HCT116 (cell line): ENCODE data around the gene TNFSF8.

Experiments used
- CEBPB ChIP-seq: IDR thresholded peaks from 2 replicates; pipeline ENCODE4 v1.6.1; 2012; ENCODE audit warnings: low read depth
- EZH2 ChIP-seq: fragments of 200-600 bp; sonication (generic); IDR thresholded peaks from 2 replicates; pipeline ENCODE4 v1.6.1; 2017; ENCODE audit warnings: antibody characterized with exemption, mixed run types
- EZH2phosphoT487 ChIP-seq: fragments of 200-600 bp; IDR thresholded peaks from 2 replicates; pipeline ENCODE4 v1.6.1; 2018; ENCODE audit warnings: antibody characterized with exemption, borderline replicate concordance
- POLR2A ChIP-seq: IDR thresholded peaks from 2 replicates; pipeline ENCODE4 v1.7.0; 2011; ENCODE audit warnings: borderline replicate concordance; ENCODE audit not compliant: insufficient read depth, insufficient read length; ENCODE audit errors: extremely low read depth
- POLR2AphosphoS5 ChIP-seq: IDR thresholded peaks from 2 replicates; pipeline ENCODE4 v1.6.1; 2011; ENCODE audit warnings: mild to moderate bottlenecking, low read depth, low read length, moderate library complexity
- SIN3A ChIP-seq: IDR thresholded peaks from 2 replicates; pipeline ENCODE4 v1.6.1; 2012; ENCODE audit warnings: low read depth
- SP1 ChIP-seq: IDR thresholded peaks from 2 replicates; pipeline ENCODE4 v1.6.1; 2012; ENCODE audit warnings: low read depth
- ZNF274 ChIP-seq: fragments of 200-500 bp; sonication (Bioruptor generic); IDR thresholded peaks from 2 replicates; pipeline ENCODE4 v1.6.1; 2014; ENCODE audit warnings: mild to moderate bottlenecking, low read depth, low read length, inconsistent platforms
- TF ChIP-seq, protein P1 (sequence below), 3 experiments: fragments of 200-600 bp in 1 of 3; sonication (generic) in 1 of 3; IDR thresholded peaks in 2 of 3; conservative IDR thresholded peaks in 1 of 3; 2 replicates each; pipeline ENCODE4 v1.5.1; 2012 to 2017; ENCODE audit warnings: low read depth in 2 of 3, low read length in 2 of 3, antibody characterized with exemption in 1 of 3, borderline replicate concordance in 1 of 3, control low read depth in 1 of 3, mild to moderate bottlenecking in 1 of 3, mixed read lengths in 1 of 3, mixed run types in 1 of 3, moderate library complexity in 1 of 3; ENCODE audit not compliant: insufficient read depth in 1 of 3
- TF ChIP-seq, protein P2 (sequence below): IDR thresholded peaks from 2 replicates; pipeline ENCODE4 v1.6.1; 2012
- TF ChIP-seq, protein P3 (sequence below): IDR thresholded peaks from 2 replicates; pipeline ENCODE4 v1.6.1; 2012
- TF ChIP-seq, protein P4 (sequence below): IDR thresholded peaks from 2 replicates; pipeline ENCODE4 v1.6.1; 2011; ENCODE audit warnings: mild to moderate bottlenecking, low read length, moderate library complexity; ENCODE audit not compliant: insufficient replicate concordance; ENCODE audit errors: extremely low read depth

DNA sequence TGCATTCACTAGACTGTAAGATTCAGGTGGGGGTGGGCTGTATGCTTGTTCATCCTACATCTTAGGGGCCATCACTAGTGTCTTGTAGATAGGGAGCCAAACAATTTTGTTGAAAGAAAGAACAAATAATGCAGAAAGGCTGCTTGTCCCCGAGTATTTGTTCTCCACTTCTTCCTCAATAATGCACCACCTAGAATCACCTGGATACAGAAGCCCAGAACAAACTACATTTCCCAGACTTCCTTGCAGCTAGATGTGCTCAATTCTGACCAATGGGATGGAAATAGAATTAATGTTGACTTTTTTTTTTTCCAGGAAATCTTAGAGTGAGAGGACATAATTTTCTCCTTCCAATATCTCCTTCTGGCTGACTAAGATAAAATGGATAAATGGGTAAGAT lies 38.9 kb upstream of the TNFSF8 start:
- TF ChIP-seq CEBPB (no peak), ZNF274 (no peak), POLR2A (no peak), POLR2AphosphoS5 (no peak), SIN3A (no peak), EZH2 (no peak), SP1 (no peak; the same call in 1 of the 2 replicates), EZH2phosphoT487 (no peak)
- TF ChIP-seq, protein P1, sequence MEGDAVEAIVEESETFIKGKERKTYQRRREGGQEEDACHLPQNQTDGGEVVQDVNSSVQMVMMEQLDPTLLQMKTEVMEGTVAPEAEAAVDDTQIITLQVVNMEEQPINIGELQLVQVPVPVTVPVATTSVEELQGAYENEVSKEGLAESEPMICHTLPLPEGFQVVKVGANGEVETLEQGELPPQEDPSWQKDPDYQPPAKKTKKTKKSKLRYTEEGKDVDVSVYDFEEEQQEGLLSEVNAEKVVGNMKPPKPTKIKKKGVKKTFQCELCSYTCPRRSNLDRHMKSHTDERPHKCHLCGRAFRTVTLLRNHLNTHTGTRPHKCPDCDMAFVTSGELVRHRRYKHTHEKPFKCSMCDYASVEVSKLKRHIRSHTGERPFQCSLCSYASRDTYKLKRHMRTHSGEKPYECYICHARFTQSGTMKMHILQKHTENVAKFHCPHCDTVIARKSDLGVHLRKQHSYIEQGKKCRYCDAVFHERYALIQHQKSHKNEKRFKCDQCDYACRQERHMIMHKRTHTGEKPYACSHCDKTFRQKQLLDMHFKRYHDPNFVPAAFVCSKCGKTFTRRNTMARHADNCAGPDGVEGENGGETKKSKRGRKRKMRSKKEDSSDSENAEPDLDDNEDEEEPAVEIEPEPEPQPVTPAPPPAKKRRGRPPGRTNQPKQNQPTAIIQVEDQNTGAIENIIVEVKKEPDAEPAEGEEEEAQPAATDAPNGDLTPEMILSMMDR (IDR thresholded peaks at IDR 0.05 in 2 of 3, conservative IDR thresholded peaks at IDR 0.05 in 1 of 3; ENCODE audit: borderline replicate concordance in 1 of 3, insufficient read depth in 1 of 3, low read depth in 2 of 3, low read length in 2 of 3) = no peak
- TF ChIP-seq, protein P2, sequence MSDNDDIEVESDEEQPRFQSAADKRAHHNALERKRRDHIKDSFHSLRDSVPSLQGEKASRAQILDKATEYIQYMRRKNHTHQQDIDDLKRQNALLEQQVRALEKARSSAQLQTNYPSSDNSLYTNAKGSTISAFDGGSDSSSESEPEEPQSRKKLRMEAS = no peak
- TF ChIP-seq, protein P3, sequence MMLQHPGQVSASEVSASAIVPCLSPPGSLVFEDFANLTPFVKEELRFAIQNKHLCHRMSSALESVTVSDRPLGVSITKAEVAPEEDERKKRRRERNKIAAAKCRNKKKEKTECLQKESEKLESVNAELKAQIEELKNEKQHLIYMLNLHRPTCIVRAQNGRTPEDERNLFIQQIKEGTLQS = no peak
- TF ChIP-seq, protein P4, sequence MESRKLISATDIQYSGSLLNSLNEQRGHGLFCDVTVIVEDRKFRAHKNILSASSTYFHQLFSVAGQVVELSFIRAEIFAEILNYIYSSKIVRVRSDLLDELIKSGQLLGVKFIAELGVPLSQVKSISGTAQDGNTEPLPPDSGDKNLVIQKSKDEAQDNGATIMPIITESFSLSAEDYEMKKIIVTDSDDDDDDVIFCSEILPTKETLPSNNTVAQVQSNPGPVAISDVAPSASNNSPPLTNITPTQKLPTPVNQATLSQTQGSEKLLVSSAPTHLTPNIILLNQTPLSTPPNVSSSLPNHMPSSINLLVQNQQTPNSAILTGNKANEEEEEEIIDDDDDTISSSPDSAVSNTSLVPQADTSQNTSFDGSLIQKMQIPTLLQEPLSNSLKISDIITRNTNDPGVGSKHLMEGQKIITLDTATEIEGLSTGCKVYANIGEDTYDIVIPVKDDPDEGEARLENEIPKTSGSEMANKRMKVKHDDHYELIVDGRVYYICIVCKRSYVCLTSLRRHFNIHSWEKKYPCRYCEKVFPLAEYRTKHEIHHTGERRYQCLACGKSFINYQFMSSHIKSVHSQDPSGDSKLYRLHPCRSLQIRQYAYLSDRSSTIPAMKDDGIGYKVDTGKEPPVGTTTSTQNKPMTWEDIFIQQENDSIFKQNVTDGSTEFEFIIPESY = no peak
